Muscle of back (tissue), 11 donors: ENCODE data around the gene CADM1. TPM values are rescaled to one million over a fixed set of nuclear protein-coding genes. Genes with fewer than 3 reads are reported as not detected.
A peak's percentile ranks its signal among the peaks of the same experiment; 100 is the strongest.

ENCODE experiments used
- DNase-seq, 3 donors: peaks; one replicate each; pipeline versions ENCODE4 v3.0.0 to v3.0.0-alpha.2; 2013
- polyA plus RNA-seq, 10 donors: library from polyadenylated mRNA; unstranded; fragments of 120-200 nt; gene quantifications; one replicate each; pipeline ENCODE4 v1.2.1, GENCODE V29; 2013; ENCODE audit not compliant: insufficient read length in 10 of 10

The CADM1 gene
- polyA plus RNA-seq, 10 donors, result 13.4 to 32.3 (median 26.3) TPM

- no peak for DNase-seq
These were observed 255.1 kb downstream of the CADM1 start for GRCh38 chr11:115249061-115249578.

- no peak for DNase-seq
These were observed 256.3 kb downstream of the CADM1 start for GRCh38 chr11:115247953-115248352.

GRCh38 chr11:115247361-115247760, 256.9 kb downstream of the CADM1 start:
- peak in 1 of 3 donors; percentile 50 for DNase-seq

- no peak for DNase-seq
These were observed 259.5 kb downstream of the CADM1 start for GRCh38 chr11:115244758-115245157.

- no peak for DNase-seq
These were observed 259.9 kb downstream of the CADM1 start for GRCh38 chr11:115244296-115244695.

GRCh38 chr11:115242982-115243381, 261.2 kb downstream of the CADM1 start:
- no peak for DNase-seq

- no peak for DNase-seq
These were observed 262.3 kb downstream of the CADM1 start for GRCh38 chr11:115241899-115242298.

GRCh38 chr11:115238791-115239190, 265.4 kb downstream of the CADM1 start:
- DNase-seq, result no peak

- no peak for DNase-seq
These were observed 266.1 kb downstream of the CADM1 start for GRCh38 chr11:115238086-115238485.

GRCh38 chr11:115237578-115237977, 266.6 kb downstream of the CADM1 start:
- DNase-seq, result no peak

GRCh38 chr11:115234794-115235193, 269.4 kb downstream of the CADM1 start:
- DNase-seq, result no peak

GRCh38 chr11:115226556-115226955, 277.7 kb downstream of the CADM1 start:
- peak in 1 of 3 donors; percentile 81 for DNase-seq

GRCh38 chr11:115224551-115224950, 279.7 kb downstream of the CADM1 start:
- no peak for DNase-seq

- DNase-seq, result no peak
These were observed 281.2 kb downstream of the CADM1 start for GRCh38 chr11:115222863-115223530.

- peak in 1 of 3 donors; percentile 58 for DNase-seq
These were observed 281.9 kb downstream of the CADM1 start for GRCh38 chr11:115222218-115222862.

GRCh38 chr11:115221461-115222069, 282.6 kb downstream of the CADM1 start:
- no peak for DNase-seq

- DNase-seq, result peak; percentile 18 to 36 (median 23)
These were observed 283.3 kb downstream of the CADM1 start for GRCh38 chr11:115220911-115221310.

- DNase-seq, result peak in 1 of 3 donors; percentile 12
These were observed 283.8 kb downstream of the CADM1 start for GRCh38 chr11:115220423-115220822.

GRCh38 chr11:115219376-115219775, 284.8 kb downstream of the CADM1 start:
- DNase-seq, result no peak

- no peak for DNase-seq
These were observed 286.4 kb downstream of the CADM1 start for GRCh38 chr11:115217726-115218311.

- DNase-seq, result no peak
These were observed 288.3 kb downstream of the CADM1 start for GRCh38 chr11:115215694-115216617.
